Osteocyte (in vitro differentiated cells): ENCODE measurements around the gene NAB1. TPM values are rescaled to one million over a fixed set of nuclear protein-coding genes. Genes with fewer than 3 reads are reported as not detected.
"Not testable (repeated sequence)": the region's sequence is repeated elsewhere in the genome, so short reads cannot be mapped to it uniquely, and the experiment has no call there.

Source experiments
- DNase-seq: peaks from one replicate; pipeline ENCODE4 v3.0.0; 2021; ENCODE audit warnings: mixed read lengths; ENCODE audit not compliant: unreplicated experiment; ENCODE audit errors: extremely low spot score
- H3K27ac Mint-ChIP-seq: one replicate; pipeline ENCODE4 v1.8.0; 2021; ENCODE audit warnings: mild to moderate bottlenecking, mixed read lengths; ENCODE audit not compliant: unreplicated experiment
- H3K27me3 Mint-ChIP-seq: one replicate; pipeline ENCODE4 v1.8.0; 2021; ENCODE audit warnings: mixed read lengths; ENCODE audit not compliant: unreplicated experiment
- H3K36me3 Mint-ChIP-seq: one replicate; pipeline ENCODE4 v1.8.0; 2021; ENCODE audit warnings: mixed read lengths; ENCODE audit not compliant: unreplicated experiment
- H3K4me1 Mint-ChIP-seq: one replicate; pipeline ENCODE4 v1.8.0; 2021; ENCODE audit warnings: mixed read lengths; ENCODE audit not compliant: unreplicated experiment
- H3K4me3 Mint-ChIP-seq: one replicate; pipeline ENCODE4 v1.8.0; 2021; ENCODE audit warnings: mild to moderate bottlenecking, moderate library complexity, mixed read lengths; ENCODE audit not compliant: unreplicated experiment
- H3K9me3 Mint-ChIP-seq: one replicate; pipeline ENCODE4 v1.8.0; 2021; ENCODE audit warnings: mixed read lengths; ENCODE audit not compliant: unreplicated experiment
- total RNA-seq: library from RNA; stranded (reverse); gene quantifications from 2 replicates; pipeline ENCODE4 v1.2.1, GENCODE V29; 2021
- TF ChIP-seq, protein P1 (sequence below): fragments of 200-600 bp; sonication (generic); IDR thresholded peaks from 2 replicates; pipeline ENCODE4 v1.5.0; 2021; ENCODE audit warnings: antibody characterized with exemption, mild to moderate bottlenecking, moderate library complexity

The NAB1 gene
- total RNA-seq, 1 donor from 2014 or later, result 63.3 TPM

DNA sequence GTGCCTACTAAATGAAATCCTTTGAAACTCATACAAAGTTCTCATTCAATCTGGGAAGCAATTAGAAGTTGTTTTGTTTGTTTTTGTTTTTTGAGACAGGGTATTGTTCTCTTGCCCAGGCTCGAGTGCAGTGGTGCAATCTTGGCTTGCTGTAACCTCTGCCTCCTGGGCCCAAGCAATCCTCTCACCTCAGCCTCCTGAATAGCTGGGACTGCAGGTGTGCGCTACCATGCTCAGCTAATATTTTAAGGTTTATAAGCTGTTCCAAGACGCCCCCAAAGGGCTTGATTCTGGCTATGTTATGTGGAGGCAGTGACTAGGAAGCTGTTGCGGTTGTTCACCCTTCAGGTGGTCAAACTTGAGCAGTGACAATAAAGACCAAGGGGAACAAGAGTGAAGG, 48.5 kb downstream of the NAB1 start:
- TF ChIP-seq, protein P1, sequence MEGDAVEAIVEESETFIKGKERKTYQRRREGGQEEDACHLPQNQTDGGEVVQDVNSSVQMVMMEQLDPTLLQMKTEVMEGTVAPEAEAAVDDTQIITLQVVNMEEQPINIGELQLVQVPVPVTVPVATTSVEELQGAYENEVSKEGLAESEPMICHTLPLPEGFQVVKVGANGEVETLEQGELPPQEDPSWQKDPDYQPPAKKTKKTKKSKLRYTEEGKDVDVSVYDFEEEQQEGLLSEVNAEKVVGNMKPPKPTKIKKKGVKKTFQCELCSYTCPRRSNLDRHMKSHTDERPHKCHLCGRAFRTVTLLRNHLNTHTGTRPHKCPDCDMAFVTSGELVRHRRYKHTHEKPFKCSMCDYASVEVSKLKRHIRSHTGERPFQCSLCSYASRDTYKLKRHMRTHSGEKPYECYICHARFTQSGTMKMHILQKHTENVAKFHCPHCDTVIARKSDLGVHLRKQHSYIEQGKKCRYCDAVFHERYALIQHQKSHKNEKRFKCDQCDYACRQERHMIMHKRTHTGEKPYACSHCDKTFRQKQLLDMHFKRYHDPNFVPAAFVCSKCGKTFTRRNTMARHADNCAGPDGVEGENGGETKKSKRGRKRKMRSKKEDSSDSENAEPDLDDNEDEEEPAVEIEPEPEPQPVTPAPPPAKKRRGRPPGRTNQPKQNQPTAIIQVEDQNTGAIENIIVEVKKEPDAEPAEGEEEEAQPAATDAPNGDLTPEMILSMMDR, result no peak
- Mint-ChIP-seq H3K27me3 (no peaks in the 10 kb centered on the region), H3K4me1 (no peaks in the 10 kb centered on the region)

DNA sequence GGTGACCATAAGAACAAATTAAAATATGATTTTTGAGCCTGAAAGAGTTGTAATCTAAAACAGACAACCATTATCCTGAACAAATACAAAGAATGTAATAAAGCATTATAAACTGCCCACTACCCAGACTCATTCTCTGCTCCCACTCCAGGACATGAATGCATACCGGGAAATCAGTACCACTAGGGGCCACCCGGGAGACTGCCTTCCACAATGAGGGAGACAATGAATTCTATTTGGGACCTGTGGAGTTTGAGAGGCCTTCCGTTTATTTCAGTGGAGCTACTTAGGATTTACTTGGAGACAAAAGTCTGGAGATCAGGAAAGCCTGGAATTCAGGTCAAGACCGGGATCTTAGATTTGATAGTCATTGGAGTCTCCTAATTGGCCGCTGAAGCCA, 50.0 kb downstream of the NAB1 start:
- no peaks in the 10 kb centered on the region for H3K27me3 Mint-ChIP-seq
- H3K4me1 Mint-ChIP-seq, result no peaks in the 10 kb centered on the region
- H3K9me3 Mint-ChIP-seq, result no peaks in the 10 kb centered on the region
- TF ChIP-seq, protein P1, result peak; percentile 46
- H3K27ac Mint-ChIP-seq, result no peak overlapping the region
- H3K36me3 Mint-ChIP-seq, result peaks cover 5% of the 10 kb centered on the region
- DNase-seq, result no peak
- no peak overlapping the region for H3K4me3 Mint-ChIP-seq

More for the DNA sequence above, 48.5 kb downstream of the NAB1 start:
- H3K9me3 Mint-ChIP-seq, result no peaks in the 10 kb centered on the region
- DNase-seq, result no peak
- H3K36me3 Mint-ChIP-seq, result peaks cover 15% of the 10 kb centered on the region
- H3K4me3 Mint-ChIP-seq, result no peak overlapping the region
- H3K27ac Mint-ChIP-seq, result no peak overlapping the region

DNA sequence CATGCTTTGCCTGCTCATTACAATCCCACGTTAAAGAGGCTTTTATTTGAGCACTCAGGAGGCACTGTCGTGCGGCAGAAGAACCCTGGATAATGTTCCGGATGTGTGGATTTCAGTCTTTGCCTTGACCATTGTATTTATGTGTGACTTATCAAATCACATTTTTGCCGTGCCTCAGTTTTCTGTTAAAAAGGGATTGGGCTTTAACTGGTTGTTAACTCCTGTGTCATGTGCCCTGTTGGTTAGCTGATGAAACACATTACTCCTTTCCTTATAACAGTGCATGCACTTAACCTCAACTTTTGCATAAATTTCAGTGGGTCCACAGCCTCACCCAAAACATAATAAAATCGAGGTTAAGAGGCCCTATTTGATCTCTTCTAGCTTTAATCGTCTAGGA, 52.7 kb downstream of the NAB1 start:
- H3K9me3 Mint-ChIP-seq, result no peaks in the 10 kb centered on the region
- H3K27me3 Mint-ChIP-seq, result no peaks in the 10 kb centered on the region
- H3K4me1 Mint-ChIP-seq, result no peaks in the 10 kb centered on the region
- no peak overlapping the region for H3K4me3 Mint-ChIP-seq
- no peak overlapping the region for H3K27ac Mint-ChIP-seq
- no peaks in the 10 kb centered on the region for H3K36me3 Mint-ChIP-seq
- DNase-seq, result no peak
- TF ChIP-seq, protein P1, result no peak

DNA sequence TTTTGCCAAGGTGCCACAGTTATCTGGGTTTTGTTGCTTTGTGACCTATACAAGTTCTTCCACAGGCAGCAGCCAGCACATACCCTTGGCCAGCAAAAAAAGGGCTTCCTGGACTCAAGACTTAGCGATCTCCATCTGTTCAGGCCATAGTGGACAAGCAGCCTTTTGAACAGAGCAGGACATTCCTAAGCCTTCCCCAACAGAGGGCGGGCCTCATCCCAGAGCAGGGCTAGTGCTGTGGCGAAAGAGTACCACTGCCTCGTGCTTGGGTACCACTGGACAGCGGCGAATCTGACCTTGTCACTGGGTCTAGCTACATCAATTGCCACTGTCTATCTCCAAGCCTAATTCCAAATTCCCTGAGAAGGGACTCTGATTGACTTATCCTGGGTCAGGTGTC, 56.4 kb downstream of the NAB1 start:
- no peak overlapping the region for H3K27ac Mint-ChIP-seq
- peaks cover 6% of the 10 kb centered on the region for H3K9me3 Mint-ChIP-seq
- TF ChIP-seq, protein P1, result no peak
- H3K4me3 Mint-ChIP-seq, result no peak overlapping the region
- no peak for DNase-seq
- H3K36me3 Mint-ChIP-seq, result no peaks in the 10 kb centered on the region
- no peaks in the 10 kb centered on the region for H3K27me3 Mint-ChIP-seq
- H3K4me1 Mint-ChIP-seq, result peaks cover 4% of the 10 kb centered on the region

DNA sequence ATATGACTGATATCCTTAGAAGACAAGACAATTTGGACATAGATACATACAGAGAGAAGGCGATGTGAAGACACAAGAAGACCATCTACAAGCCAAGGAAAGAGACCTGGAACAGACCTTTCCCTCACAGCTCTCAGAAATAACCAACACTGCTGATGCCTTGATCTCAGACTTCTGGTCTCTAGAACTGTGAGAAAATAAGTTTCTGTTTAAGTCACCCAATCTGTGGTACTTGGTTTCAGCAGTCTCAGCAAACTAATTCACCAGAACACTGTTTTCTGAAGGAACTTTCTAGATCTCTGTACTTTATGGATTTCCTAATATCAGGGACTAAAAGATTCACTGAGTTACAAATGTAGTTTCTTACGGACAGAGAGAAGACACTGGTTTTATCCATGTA, 58.8 kb downstream of the NAB1 start:
- Mint-ChIP-seq H3K27me3 (no peaks in the 10 kb centered on the region), H3K9me3 (peaks cover 6% of the 10 kb centered on the region)
- TF ChIP-seq, protein P1, result no peak

DNA sequence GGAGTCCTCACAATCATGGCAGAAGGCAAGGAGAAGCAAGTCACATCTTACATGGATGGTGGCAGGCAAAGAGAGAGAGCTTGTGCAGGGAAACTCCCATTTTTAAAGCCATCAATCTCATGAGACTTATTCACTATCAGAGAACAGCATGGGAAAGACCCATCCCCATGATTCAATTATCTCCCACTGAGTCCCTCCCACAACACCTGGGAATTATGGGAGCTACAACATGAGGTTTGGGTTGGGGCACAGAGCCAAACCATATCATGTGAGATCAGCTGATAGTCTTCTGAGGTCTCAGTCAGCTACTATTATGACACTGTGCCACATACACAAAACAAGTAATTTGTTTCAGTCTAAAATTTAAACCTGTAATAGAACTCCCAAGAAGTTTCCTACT, 59.8 kb downstream of the NAB1 start:
- H3K27ac Mint-ChIP-seq, H3K27me3 Mint-ChIP-seq, H3K36me3 Mint-ChIP-seq, H3K4me3 Mint-ChIP-seq, H3K4me1 Mint-ChIP-seq, H3K9me3 Mint-ChIP-seq, DNase-seq: not testable (repeated sequence)

More for the DNA sequence above, 58.8 kb downstream of the NAB1 start:
- peaks cover 6% of the 10 kb centered on the region for H3K4me1 Mint-ChIP-seq
- no peak overlapping the region for H3K4me3 Mint-ChIP-seq
- DNase-seq, result no peak
- H3K27ac Mint-ChIP-seq, result no peak overlapping the region
- no peaks in the 10 kb centered on the region for H3K36me3 Mint-ChIP-seq
